ENCODE data around the gene RNF222.

GRCh38 chr17:8360751-8361150, 36.9 kb downstream of the RNF222 start:
- TF ChIP-seq, protein P1, sequence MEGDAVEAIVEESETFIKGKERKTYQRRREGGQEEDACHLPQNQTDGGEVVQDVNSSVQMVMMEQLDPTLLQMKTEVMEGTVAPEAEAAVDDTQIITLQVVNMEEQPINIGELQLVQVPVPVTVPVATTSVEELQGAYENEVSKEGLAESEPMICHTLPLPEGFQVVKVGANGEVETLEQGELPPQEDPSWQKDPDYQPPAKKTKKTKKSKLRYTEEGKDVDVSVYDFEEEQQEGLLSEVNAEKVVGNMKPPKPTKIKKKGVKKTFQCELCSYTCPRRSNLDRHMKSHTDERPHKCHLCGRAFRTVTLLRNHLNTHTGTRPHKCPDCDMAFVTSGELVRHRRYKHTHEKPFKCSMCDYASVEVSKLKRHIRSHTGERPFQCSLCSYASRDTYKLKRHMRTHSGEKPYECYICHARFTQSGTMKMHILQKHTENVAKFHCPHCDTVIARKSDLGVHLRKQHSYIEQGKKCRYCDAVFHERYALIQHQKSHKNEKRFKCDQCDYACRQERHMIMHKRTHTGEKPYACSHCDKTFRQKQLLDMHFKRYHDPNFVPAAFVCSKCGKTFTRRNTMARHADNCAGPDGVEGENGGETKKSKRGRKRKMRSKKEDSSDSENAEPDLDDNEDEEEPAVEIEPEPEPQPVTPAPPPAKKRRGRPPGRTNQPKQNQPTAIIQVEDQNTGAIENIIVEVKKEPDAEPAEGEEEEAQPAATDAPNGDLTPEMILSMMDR (IDR thresholded peaks at IDR 0.05; ENCODE audit: borderline replicate concordance, extremely low read depth, low read length, poor library complexity, severe bottlenecking): no peak
- TF ChIP-seq EZH2 (IDR thresholded peaks at IDR 0.05; ENCODE audit: borderline replicate concordance, low read depth, low read length, severe bottlenecking): no peak
